Kidney (tissue), 14 donors: ENCODE measurements around the gene PRKN. TPM values are rescaled to one million over a fixed set of nuclear protein-coding genes. Genes with fewer than 3 reads are reported as not detected.

Source experiments
- DNase-seq, 5 donors: peaks; one replicate each; pipeline ENCODE4 v3.0.0-alpha.2; 2013 to 2020
- FAIRE-seq: peaks from 2 replicates; lab custom pipeline; 2012; peaks lifted over from hg19 to GRCh38; lab: Jason Lieb, UNC
- H3K27ac ChIP-seq, 2 donors: one replicate each; pipeline ENCODE4 v1.7.0; 2013; ENCODE audit warnings: low read depth in 2 of 2, low read length in 2 of 2, inconsistent platforms in 1 of 2
- H3K27me3 ChIP-seq: one replicate; pipeline ENCODE4 v1.7.1; 2013; ENCODE audit warnings: low read length, inconsistent platforms; ENCODE audit not compliant: control insufficient read depth, insufficient read depth
- H3K36me3 ChIP-seq, 3 donors: one replicate each; pipeline versions ENCODE4 v1.7.0 to v1.7.1; 2013; ENCODE audit warnings: low read length in 3 of 3, control low read depth in 1 of 3, inconsistent platforms in 1 of 3; ENCODE audit not compliant: insufficient read depth in 3 of 3, control insufficient read depth in 2 of 3
- H3K4me1 ChIP-seq, 3 donors: one replicate each; pipeline versions ENCODE4 v1.7.0 to v1.7.1; 2013; ENCODE audit warnings: low read length in 3 of 3, inconsistent platforms in 1 of 3, low read depth in 1 of 3; ENCODE audit not compliant: control insufficient read depth in 2 of 3, insufficient read depth in 2 of 3
- H3K4me3 ChIP-seq, 3 donors: one replicate each; pipeline versions ENCODE4 v1.7.0 to v1.8.1; 2013; ENCODE audit warnings: low read length in 3 of 3, control low read depth in 1 of 3, inconsistent platforms in 1 of 3
- H3K9ac ChIP-seq, 3 donors: one replicate each; pipeline versions ENCODE4 v1.7.0 to v1.7.1; 2013; ENCODE audit warnings: low read length in 3 of 3, control low read depth in 1 of 3, inconsistent platforms in 1 of 3
- H3K9me3 ChIP-seq, 3 donors: one replicate each; pipeline versions ENCODE4 v1.7.0 to v1.7.1; 2013; ENCODE audit warnings: low read length in 3 of 3, control low read depth in 1 of 3, inconsistent platforms in 1 of 3; ENCODE audit not compliant: control insufficient read depth in 2 of 3, insufficient read depth in 1 of 3
- intact Hi-C: fragments of 100-400 bp; cut with DNase I; formaldehyde crosslinking; loops from one replicate; pipeline ENCODE4 v1.11.1; 2022
- polyA plus RNA-seq: library from polyadenylated mRNA; stranded (reverse); fragments of 350-450 nt; fragmentation: Illumina TruSeq; extraction: RNeasy Lipid Tissue Mini Kit (QIAGEN cat#74804); gene quantifications from one replicate; pipeline ENCODE4 v1.2.3, GENCODE V29; 2014; ENCODE audit warnings: low read depth, low replicate concordance; ENCODE audit not compliant: insufficient read depth
- total RNA-seq: library from RNA; stranded (reverse); fragmentation: NEBNext Ultra II Directional; extraction: Animal tissue kit (Norgen Biotek cat#: 25700); gene quantifications from one replicate; pipeline ENCODE4 v1.2.1, GENCODE V29; 2021
- TF ChIP-seq, protein P1 (sequence below): IDR thresholded peaks from 3 replicates; pipeline ENCODE4 v1.5.1; 2012; ENCODE audit warnings: mild to moderate bottlenecking, moderate library complexity, borderline replicate concordance; ENCODE audit not compliant: insufficient read depth; ENCODE audit errors: extremely low read depth
- donor health status: control.
- donor health status: control.
- donor health status: control.
- donor health status: control.
- donor health status: control.
- donor health status: DM: yes; HTN: yes; CAD: no.
- donor health status: Normal renal cell carcinoma (clear cell type).

PRKN gene
- total and polyA plus RNA-seq, 2 donors from 2014 or later = 8.6 to 10.4 TPM

DNA sequence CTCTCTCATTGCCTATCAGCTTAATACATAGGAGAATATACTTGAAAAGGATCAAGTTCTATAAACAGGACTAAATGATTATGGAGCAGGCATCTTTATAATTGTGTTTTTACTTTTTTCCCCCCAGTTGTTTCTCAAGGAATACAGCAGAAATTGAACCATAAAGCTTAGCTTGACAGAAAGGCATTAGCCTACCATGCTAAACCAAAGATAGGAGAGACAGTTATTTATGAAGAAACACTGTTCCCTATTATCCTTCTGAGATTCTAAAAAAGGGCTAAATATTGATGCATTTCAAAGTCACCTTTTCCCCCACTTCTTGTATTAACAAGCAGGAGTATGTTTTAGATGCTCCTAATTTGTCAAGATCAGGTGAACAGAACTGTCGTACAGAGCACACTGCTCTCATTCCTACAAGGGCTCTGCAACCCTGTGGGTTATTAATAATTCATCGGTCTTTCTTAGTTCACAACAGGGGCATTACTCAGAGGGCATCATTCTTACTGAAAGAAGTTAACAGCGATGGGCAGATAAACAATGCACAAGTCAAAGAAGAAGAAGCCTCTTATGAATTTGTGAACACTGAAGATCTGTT lies 38.7 kb downstream of the PRKN start:
- Histone ChIP-seq H3K9me3 (no peaks in the 10 kb centered on the region), H3K27me3 (no peaks in the 10 kb centered on the region)
- FAIRE-seq = no peak

GRCh38 chr6:162685586-162685985 lies 42.0 kb downstream of the PRKN start:
- no peak overlapping the region for H3K9ac ChIP-seq
- DNase-seq (no peak), FAIRE-seq (no peak)
- H3K27me3 ChIP-seq = no peaks in the 10 kb centered on the region
- intact Hi-C loops = no loop called here
- peaks cover 0 to 2% (median 0%) of the 10 kb centered on the region in 3 donors for H3K4me1 ChIP-seq
- no peaks in the 10 kb centered on the region for H3K9me3 ChIP-seq
- H3K27ac ChIP-seq = no peak overlapping the region
- no peaks in the 10 kb centered on the region for H3K36me3 ChIP-seq
- H3K4me3 ChIP-seq = no peak overlapping the region
- TF ChIP-seq, protein P1, sequence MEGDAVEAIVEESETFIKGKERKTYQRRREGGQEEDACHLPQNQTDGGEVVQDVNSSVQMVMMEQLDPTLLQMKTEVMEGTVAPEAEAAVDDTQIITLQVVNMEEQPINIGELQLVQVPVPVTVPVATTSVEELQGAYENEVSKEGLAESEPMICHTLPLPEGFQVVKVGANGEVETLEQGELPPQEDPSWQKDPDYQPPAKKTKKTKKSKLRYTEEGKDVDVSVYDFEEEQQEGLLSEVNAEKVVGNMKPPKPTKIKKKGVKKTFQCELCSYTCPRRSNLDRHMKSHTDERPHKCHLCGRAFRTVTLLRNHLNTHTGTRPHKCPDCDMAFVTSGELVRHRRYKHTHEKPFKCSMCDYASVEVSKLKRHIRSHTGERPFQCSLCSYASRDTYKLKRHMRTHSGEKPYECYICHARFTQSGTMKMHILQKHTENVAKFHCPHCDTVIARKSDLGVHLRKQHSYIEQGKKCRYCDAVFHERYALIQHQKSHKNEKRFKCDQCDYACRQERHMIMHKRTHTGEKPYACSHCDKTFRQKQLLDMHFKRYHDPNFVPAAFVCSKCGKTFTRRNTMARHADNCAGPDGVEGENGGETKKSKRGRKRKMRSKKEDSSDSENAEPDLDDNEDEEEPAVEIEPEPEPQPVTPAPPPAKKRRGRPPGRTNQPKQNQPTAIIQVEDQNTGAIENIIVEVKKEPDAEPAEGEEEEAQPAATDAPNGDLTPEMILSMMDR = no peak

More for the DNA sequence above, 38.7 kb downstream of the PRKN start:
- H3K9ac ChIP-seq = no peak overlapping the region
- H3K4me3 ChIP-seq = no peak overlapping the region
- TF ChIP-seq, protein P1 = no peak
- intact Hi-C loops = no loop called here
- no peak overlapping the region for H3K27ac ChIP-seq
- H3K4me1 ChIP-seq = no peaks in the 10 kb centered on the region
- DNase-seq = no peak
- H3K36me3 ChIP-seq = no peaks in the 10 kb centered on the region

GRCh38 chr6:162684961-162685360 lies 42.6 kb downstream of the PRKN start:
- peaks cover 0 to 2% (median 0%) of the 10 kb centered on the region in 3 donors for H3K4me1 ChIP-seq
- no peak overlapping the region for H3K27ac ChIP-seq
- intact Hi-C loops = no loop called here
- DNase-seq (no peak), FAIRE-seq (no peak)
- no peaks in the 10 kb centered on the region for H3K36me3 ChIP-seq
- no peaks in the 10 kb centered on the region for H3K9me3 ChIP-seq
- no peak overlapping the region for H3K9ac ChIP-seq
- H3K27me3 ChIP-seq = no peaks in the 10 kb centered on the region
- H3K4me3 ChIP-seq = no peak overlapping the region
- TF ChIP-seq, protein P1 = no peak

DNA sequence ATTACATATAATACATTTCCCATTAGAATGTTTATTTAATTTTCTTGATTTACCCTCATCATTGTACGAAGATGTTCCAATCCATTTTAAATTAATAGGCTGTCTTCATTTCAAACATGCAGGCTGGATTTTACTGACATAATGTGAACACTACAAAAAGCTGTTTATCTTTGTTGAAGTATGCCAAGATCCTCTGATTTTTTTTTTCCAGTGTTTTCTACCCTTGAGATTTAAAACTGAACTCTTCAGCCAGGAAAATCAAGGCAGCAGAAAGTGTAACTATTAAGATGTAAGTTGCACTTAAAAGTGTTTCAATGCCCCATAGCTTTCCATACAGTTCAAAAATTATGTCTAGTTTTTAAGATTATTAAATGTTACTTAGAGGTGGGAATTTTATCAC lies 43.5 kb downstream of the PRKN start:
- H3K9ac ChIP-seq = no peak overlapping the region
- no peak for DNase-seq
- FAIRE-seq = peak; percentile 15
- no peaks in the 10 kb centered on the region for H3K27me3 ChIP-seq
- H3K36me3 ChIP-seq = no peaks in the 10 kb centered on the region
- intact Hi-C loops = no loop called here
- no peaks in the 10 kb centered on the region for H3K9me3 ChIP-seq
- peaks cover 0 to 2% (median 0%) of the 10 kb centered on the region in 3 donors for H3K4me1 ChIP-seq
- TF ChIP-seq, protein P1 = no peak
- no peak overlapping the region for H3K4me3 ChIP-seq
- no peak overlapping the region for H3K27ac ChIP-seq
